GM23338 (cell line): ENCODE data around the gene SPRED2. TPM values are rescaled to one million over a fixed set of nuclear protein-coding genes. Genes with fewer than 3 reads are reported as not detected.

ENCODE experiments used
- ATAC-seq: fragments of 200-7000 bp; cut with Tn5 transposase; 3 replicates; pipeline ENCODE4 v1.9.1; 2020
- DNase-seq: peaks from one replicate; pipeline ENCODE4 v3.0.0-alpha.2; 2015; ENCODE audit warnings: low spot score
- H2AFZ ChIP-seq: fragments of 200-600 bp; sonication (generic); 2 replicates; pipeline ENCODE4 v1.8.0; 2016; ENCODE audit warnings: antibody characterized with exemption, mild to moderate bottlenecking, moderate library complexity
- H3F3A ChIP-seq: fragments of 200-600 bp; sonication (generic); replicated peaks from 2 replicates; pipeline ENCODE4 v1.8.0; 2017; ENCODE audit warnings: antibody characterized with exemption, mixed run types, low read depth
- H3K27ac ChIP-seq: fragments of 200-600 bp; sonication (generic); 2 replicates; pipeline ENCODE4 v1.6.1; 2016; ENCODE audit warnings: low read depth
- H3K27me3 ChIP-seq: fragments of 200-600 bp; sonication (generic); 2 replicates; pipeline ENCODE4 v1.8.0; 2016; ENCODE audit warnings: mild to moderate bottlenecking, mixed run types, moderate library complexity; ENCODE audit not compliant: insufficient read depth
- H3K36me3 ChIP-seq: fragments of 200-600 bp; sonication (generic); 2 replicates; pipeline ENCODE4 v1.8.0; 2016; ENCODE audit warnings: mild to moderate bottlenecking; ENCODE audit not compliant: insufficient read depth
- H3K4me1 ChIP-seq: fragments of 200-600 bp; sonication (generic); 2 replicates; pipeline ENCODE4 v1.8.0; 2016; ENCODE audit warnings: mild to moderate bottlenecking, moderate library complexity; ENCODE audit not compliant: insufficient read depth
- H3K4me2 ChIP-seq: fragments of 200-600 bp; sonication (generic); 2 replicates; pipeline ENCODE4 v1.7.1; 2017; ENCODE audit warnings: mixed run types
- H3K4me3 ChIP-seq: fragments of 200-600 bp; sonication (generic); 2 replicates; pipeline ENCODE4 v1.6.1; 2016; ENCODE audit warnings: mixed run types
- H3K79me2 ChIP-seq: fragments of 200-600 bp; sonication (generic); replicated peaks from 2 replicates; pipeline ENCODE4 v1.8.0; 2017; ENCODE audit warnings: mild to moderate bottlenecking; ENCODE audit not compliant: insufficient read depth
- H3K9me2 ChIP-seq: fragments of 200-600 bp; sonication (generic); 2 replicates; pipeline ENCODE4 v1.8.0; 2017; ENCODE audit not compliant: insufficient read depth
- H4K20me1 ChIP-seq: fragments of 200-600 bp; sonication (generic); replicated peaks from 2 replicates; pipeline ENCODE4 v1.8.0; 2017; ENCODE audit warnings: mild to moderate bottlenecking; ENCODE audit not compliant: insufficient read depth
- H3K27ac Mint-ChIP-seq: 2 replicates; pipeline ENCODE4 v1.8.0; 2020; ENCODE audit warnings: inconsistent platforms, mild to moderate bottlenecking, moderate library complexity, mixed read lengths
- H3K27me3 Mint-ChIP-seq: 3 replicates; pipeline ENCODE4 v1.8.0; 2022; ENCODE audit warnings: low read depth, mild to moderate bottlenecking, moderate library complexity, mixed read lengths, inconsistent platforms; ENCODE audit not compliant: insufficient read depth, poor library complexity
- H3K36me3 Mint-ChIP-seq: 3 replicates; pipeline ENCODE4 v1.8.0; 2021; ENCODE audit warnings: low read depth, mild to moderate bottlenecking, inconsistent platforms, moderate library complexity, mixed read lengths
- H3K4me1 Mint-ChIP-seq: 3 replicates; pipeline ENCODE4 v1.8.0; 2020; ENCODE audit warnings: mild to moderate bottlenecking, inconsistent platforms, mixed read lengths
- H3K4me3 Mint-ChIP-seq: 3 replicates; pipeline ENCODE4 v1.8.0; 2021; ENCODE audit warnings: moderate library complexity, mild to moderate bottlenecking, inconsistent platforms, mixed read lengths
- H3K9me3 Mint-ChIP-seq: 3 replicates; pipeline ENCODE4 v1.8.0; 2020; ENCODE audit warnings: moderate library complexity, mild to moderate bottlenecking, inconsistent platforms, mixed read lengths
- CREB1 ChIP-seq: fragments of 250-450 bp; sonication (Bioruptor Pico); IDR thresholded peaks from 2 replicates; pipeline ENCODE4 v1.5.0; 2020; ENCODE audit warnings: low read depth, mild to moderate bottlenecking, moderate library complexity
- EZH2 ChIP-seq: fragments of 200-600 bp; sonication (generic); IDR thresholded peaks from one replicate; pipeline ENCODE4 v1.8.0; 2017; ENCODE audit warnings: antibody characterized with exemption, mild to moderate bottlenecking, low read depth; ENCODE audit not compliant: unreplicated experiment
- EZH2phosphoT487 ChIP-seq: fragments of 200-600 bp; sonication (generic); IDR thresholded peaks from one replicate; pipeline ENCODE4 v1.8.1; 2018; ENCODE audit warnings: antibody characterized with exemption; ENCODE audit not compliant: unreplicated experiment
- JUNB ChIP-seq: IDR thresholded peaks from one replicate; pipeline ENCODE4 v1.6.1; 2016; ENCODE audit warnings: antibody characterized with exemption; ENCODE audit not compliant: unreplicated experiment
- NANOG ChIP-seq: IDR thresholded peaks from 2 replicates; pipeline ENCODE4 v1.6.1; 2016; ENCODE audit warnings: antibody characterized with exemption, borderline replicate concordance
- POLR2AphosphoS5 ChIP-seq: IDR thresholded peaks from 2 replicates; pipeline ENCODE4 v1.6.1; 2016; ENCODE audit warnings: antibody characterized with exemption, low read depth
- STAT1 ChIP-seq: IDR thresholded peaks from one replicate; pipeline ENCODE4 v1.6.1; 2016; ENCODE audit warnings: antibody characterized with exemption; ENCODE audit not compliant: unreplicated experiment
- ZNF114 ChIP-seq: fragments of 250-450 bp; sonication (Bioruptor Pico); IDR thresholded peaks from 2 replicates; pipeline ENCODE4 v1.5.0; 2020; ENCODE audit warnings: mild to moderate bottlenecking, moderate library complexity
- ZNF331 ChIP-seq: fragments of 250-450 bp; sonication (Bioruptor Pico); IDR thresholded peaks from 2 replicates; pipeline ENCODE4 v1.5.0; 2020; ENCODE audit warnings: low read depth, mild to moderate bottlenecking, moderate library complexity
- polyA plus RNA-seq: library from polyadenylated mRNA; unstranded; fragments of >200 nt; fragmentation: Nextera tagmentation; extraction: Ambion mirVana; gene quantifications from 2 replicates; pipeline ENCODE4 v1.2.1, GENCODE V29; 2016
- total RNA-seq: library from RNA; depleted of rRNA; stranded (reverse); fragments of >200 nt; shearing (Covaris generic); gene quantifications from 2 replicates; pipeline ENCODE4 v1.2.3, GENCODE V29; 2014
- TF ChIP-seq, protein P1 (sequence below), 2 experiments: fragments of 200-600 bp in 1 of 2; sonication (generic) in 1 of 2; conservative IDR thresholded peaks; 2 replicates each; pipeline versions ENCODE4 v1.5.1 to v1.6.1; 2016 to 2017; ENCODE audit warnings: antibody characterized with exemption in 2 of 2, low read depth in 2 of 2, mild to moderate bottlenecking in 2 of 2, moderate library complexity in 1 of 2
- TF ChIP-seq, protein P2 (sequence below): fragments of 250-450 bp; sonication (Bioruptor Pico); IDR thresholded peaks from 2 replicates; pipeline ENCODE4 v1.5.0; 2020; ENCODE audit warnings: mild to moderate bottlenecking, moderate library complexity
- TF ChIP-seq, protein P3 (sequence below): IDR thresholded peaks from 2 replicates; pipeline ENCODE4 v1.6.1; 2016; ENCODE audit warnings: antibody characterized with exemption
- TF ChIP-seq, protein P4 (sequence below): IDR thresholded peaks from one replicate; pipeline ENCODE4 v1.6.1; 2018; ENCODE audit warnings: antibody characterized with exemption; ENCODE audit not compliant: unreplicated experiment

The SPRED2 gene
- total and polyA plus RNA-seq, 2 experiments from 2014 or later = 8.7 to 13.0 TPM

DNA sequence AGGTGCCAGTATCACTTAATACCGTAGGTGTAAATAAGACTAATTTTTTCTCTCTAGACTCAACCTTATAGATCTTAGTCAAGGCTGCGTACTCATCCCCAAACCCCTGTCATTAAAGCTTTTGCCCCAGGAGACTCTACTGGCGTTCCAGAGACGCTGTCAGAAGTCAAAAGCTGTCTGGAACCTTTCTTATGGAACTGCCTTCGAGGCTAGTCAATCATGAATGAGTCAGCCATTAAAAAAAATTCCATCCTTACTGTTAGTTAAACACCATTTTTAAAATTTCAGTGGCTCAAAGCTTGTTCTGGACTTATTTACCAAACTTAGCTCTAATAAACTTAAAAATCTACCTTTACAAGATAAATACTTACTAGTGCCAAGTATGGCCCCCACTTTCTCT, 52.1 kb downstream of the SPRED2 start:
- Histone ChIP-seq H3K36me3 (no peaks in the 10 kb centered on the region), H3K27ac (no peak overlapping the region), H2AFZ (no peak overlapping the region), H3K4me3 (no peak overlapping the region), H3K4me1 (peaks cover 15% of the 10 kb centered on the region), H3K27me3 (no peaks in the 10 kb centered on the region), H3F3A (no peaks in the 10 kb centered on the region), H3K4me2 (no peak overlapping the region), H3K79me2 (peaks cover 12% of the 10 kb centered on the region), H4K20me1 (peaks cover 18% of the 10 kb centered on the region), H3K9me2 (0 out of 2 replicates have a peak, but pooled peaks cover 4% of the 10 kb centered on the region)
- Mint-ChIP-seq H3K4me1 (peaks cover 28% of the 10 kb centered on the region), H3K9me3 (no peaks in the 10 kb centered on the region), H3K4me3 (no peak overlapping the region), H3K27ac (no peak overlapping the region), H3K36me3 (no peaks in the 10 kb centered on the region), H3K27me3 (peaks cover 5% of the 10 kb centered on the region)
- ATAC-seq = no peak
- no peak for TF ChIP-seq EZH2phosphoT487
- no peak for TF ChIP-seq POLR2AphosphoS5
- TF ChIP-seq EZH2 = no peak
- TF ChIP-seq ZNF114 (CRISPR knock-in tag) = no peak
- no peak for TF ChIP-seq NANOG
- TF ChIP-seq CREB1 (CRISPR knock-in tag) = no peak
- no peak for TF ChIP-seq ZNF331
- TF ChIP-seq, protein P1, sequence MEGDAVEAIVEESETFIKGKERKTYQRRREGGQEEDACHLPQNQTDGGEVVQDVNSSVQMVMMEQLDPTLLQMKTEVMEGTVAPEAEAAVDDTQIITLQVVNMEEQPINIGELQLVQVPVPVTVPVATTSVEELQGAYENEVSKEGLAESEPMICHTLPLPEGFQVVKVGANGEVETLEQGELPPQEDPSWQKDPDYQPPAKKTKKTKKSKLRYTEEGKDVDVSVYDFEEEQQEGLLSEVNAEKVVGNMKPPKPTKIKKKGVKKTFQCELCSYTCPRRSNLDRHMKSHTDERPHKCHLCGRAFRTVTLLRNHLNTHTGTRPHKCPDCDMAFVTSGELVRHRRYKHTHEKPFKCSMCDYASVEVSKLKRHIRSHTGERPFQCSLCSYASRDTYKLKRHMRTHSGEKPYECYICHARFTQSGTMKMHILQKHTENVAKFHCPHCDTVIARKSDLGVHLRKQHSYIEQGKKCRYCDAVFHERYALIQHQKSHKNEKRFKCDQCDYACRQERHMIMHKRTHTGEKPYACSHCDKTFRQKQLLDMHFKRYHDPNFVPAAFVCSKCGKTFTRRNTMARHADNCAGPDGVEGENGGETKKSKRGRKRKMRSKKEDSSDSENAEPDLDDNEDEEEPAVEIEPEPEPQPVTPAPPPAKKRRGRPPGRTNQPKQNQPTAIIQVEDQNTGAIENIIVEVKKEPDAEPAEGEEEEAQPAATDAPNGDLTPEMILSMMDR (conservative IDR thresholded peaks at IDR 0.05; ENCODE audit: low read depth in 2 of 2) = no peak
- TF ChIP-seq, protein P2, sequence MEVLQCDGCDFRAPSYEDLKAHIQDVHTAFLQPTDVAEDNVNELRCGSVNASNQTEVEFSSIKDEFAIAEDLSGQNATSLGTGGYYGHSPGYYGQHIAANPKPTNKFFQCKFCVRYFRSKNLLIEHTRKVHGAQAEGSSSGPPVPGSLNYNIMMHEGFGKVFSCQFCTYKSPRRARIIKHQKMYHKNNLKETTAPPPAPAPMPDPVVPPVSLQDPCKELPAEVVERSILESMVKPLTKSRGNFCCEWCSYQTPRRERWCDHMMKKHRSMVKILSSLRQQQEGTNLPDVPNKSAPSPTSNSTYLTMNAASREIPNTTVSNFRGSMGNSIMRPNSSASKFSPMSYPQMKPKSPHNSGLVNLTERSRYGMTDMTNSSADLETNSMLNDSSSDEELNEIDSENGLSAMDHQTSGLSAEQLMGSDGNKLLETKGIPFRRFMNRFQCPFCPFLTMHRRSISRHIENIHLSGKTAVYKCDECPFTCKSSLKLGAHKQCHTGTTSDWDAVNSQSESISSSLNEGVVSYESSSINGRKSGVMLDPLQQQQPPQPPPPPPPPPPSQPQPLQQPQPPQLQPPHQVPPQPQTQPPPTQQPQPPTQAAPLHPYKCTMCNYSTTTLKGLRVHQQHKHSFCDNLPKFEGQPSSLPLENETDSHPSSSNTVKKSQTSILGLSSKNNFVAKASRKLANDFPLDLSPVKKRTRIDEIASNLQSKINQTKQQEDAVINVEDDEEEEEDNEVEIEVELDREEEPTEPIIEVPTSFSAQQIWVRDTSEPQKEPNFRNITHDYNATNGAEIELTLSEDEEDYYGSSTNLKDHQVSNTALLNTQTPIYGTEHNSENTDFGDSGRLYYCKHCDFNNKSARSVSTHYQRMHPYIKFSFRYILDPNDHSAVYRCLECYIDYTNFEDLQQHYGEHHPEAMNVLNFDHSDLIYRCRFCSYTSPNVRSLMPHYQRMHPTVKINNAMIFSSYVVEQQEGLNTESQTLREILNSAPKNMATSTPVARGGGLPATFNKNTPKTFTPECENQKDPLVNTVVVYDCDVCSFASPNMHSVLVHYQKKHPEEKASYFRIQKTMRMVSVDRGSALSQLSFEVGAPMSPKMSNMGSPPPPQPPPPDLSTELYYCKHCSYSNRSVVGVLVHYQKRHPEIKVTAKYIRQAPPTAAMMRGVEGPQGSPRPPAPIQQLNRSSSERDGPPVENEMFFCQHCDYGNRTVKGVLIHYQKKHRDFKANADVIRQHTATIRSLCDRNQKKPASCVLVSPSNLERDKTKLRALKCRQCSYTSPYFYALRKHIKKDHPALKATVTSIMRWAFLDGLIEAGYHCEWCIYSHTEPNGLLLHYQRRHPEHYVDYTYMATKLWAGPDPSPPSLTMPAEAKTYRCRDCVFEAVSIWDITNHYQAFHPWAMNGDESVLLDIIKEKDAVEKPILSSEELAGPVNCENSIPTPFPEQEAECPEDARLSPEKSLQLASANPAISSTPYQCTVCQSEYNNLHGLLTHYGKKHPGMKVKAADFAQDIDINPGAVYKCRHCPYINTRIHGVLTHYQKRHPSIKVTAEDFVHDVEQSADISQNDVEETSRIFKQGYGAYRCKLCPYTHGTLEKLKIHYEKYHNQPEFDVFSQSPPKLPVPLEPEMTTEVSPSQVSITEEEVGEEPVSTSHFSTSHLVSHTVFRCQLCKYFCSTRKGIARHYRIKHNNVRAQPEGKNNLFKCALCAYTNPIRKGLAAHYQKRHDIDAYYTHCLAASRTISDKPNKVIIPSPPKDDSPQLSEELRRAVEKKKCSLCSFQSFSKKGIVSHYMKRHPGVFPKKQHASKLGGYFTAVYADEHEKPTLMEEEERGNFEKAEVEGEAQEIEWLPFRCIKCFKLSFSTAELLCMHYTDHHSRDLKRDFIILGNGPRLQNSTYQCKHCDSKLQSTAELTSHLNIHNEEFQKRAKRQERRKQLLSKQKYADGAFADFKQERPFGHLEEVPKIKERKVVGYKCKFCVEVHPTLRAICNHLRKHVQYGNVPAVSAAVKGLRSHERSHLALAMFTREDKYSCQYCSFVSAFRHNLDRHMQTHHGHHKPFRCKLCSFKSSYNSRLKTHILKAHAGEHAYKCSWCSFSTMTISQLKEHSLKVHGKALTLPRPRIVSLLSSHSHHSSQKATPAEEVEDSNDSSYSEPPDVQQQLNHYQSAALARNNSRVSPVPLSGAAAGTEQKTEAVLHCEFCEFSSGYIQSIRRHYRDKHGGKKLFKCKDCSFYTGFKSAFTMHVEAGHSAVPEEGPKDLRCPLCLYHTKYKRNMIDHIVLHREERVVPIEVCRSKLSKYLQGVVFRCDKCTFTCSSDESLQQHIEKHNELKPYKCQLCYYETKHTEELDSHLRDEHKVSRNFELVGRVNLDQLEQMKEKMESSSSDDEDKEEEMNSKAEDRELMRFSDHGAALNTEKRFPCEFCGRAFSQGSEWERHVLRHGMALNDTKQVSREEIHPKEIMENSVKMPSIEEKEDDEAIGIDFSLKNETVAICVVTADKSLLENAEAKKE (CRISPR knock-in tag) = no peak
- no peak for TF ChIP-seq JUNB
- TF ChIP-seq, protein P3, sequence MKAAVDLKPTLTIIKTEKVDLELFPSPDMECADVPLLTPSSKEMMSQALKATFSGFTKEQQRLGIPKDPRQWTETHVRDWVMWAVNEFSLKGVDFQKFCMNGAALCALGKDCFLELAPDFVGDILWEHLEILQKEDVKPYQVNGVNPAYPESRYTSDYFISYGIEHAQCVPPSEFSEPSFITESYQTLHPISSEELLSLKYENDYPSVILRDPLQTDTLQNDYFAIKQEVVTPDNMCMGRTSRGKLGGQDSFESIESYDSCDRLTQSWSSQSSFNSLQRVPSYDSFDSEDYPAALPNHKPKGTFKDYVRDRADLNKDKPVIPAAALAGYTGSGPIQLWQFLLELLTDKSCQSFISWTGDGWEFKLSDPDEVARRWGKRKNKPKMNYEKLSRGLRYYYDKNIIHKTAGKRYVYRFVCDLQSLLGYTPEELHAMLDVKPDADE = no peak
- TF ChIP-seq, protein P4, sequence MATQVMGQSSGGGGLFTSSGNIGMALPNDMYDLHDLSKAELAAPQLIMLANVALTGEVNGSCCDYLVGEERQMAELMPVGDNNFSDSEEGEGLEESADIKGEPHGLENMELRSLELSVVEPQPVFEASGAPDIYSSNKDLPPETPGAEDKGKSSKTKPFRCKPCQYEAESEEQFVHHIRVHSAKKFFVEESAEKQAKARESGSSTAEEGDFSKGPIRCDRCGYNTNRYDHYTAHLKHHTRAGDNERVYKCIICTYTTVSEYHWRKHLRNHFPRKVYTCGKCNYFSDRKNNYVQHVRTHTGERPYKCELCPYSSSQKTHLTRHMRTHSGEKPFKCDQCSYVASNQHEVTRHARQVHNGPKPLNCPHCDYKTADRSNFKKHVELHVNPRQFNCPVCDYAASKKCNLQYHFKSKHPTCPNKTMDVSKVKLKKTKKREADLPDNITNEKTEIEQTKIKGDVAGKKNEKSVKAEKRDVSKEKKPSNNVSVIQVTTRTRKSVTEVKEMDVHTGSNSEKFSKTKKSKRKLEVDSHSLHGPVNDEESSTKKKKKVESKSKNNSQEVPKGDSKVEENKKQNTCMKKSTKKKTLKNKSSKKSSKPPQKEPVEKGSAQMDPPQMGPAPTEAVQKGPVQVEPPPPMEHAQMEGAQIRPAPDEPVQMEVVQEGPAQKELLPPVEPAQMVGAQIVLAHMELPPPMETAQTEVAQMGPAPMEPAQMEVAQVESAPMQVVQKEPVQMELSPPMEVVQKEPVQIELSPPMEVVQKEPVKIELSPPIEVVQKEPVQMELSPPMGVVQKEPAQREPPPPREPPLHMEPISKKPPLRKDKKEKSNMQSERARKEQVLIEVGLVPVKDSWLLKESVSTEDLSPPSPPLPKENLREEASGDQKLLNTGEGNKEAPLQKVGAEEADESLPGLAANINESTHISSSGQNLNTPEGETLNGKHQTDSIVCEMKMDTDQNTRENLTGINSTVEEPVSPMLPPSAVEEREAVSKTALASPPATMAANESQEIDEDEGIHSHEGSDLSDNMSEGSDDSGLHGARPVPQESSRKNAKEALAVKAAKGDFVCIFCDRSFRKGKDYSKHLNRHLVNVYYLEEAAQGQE = no peak
- no peak for TF ChIP-seq STAT1
- no peak for DNase-seq
